NCI-H510A (cell line): Measurements from ENCODE around the gene PIP5K1A.
A peak's percentile ranks its signal among the peaks of the same experiment; 100 is the strongest.
"Not testable (repeated sequence)": the region's sequence is repeated elsewhere in the genome, so short reads cannot be mapped to it uniquely, and the experiment has no call there.

Experiments
- DNase-seq: peaks from one replicate; lab custom pipeline; 2025; lab: John Stamatoyannopoulos, UW

PIP5K1A gene

GRCh38 chr1:151254217-151255213 lies 56.2 kb downstream of the PIP5K1A start, which contains the start of gene PSMD4:
Gene PSMD4, plus strand, starts transcription at chr1:151254734. Its CDS starts 49 bp downstream, at chr1:151254783.
- peak; percentile 93 for DNase-seq

- DNase-seq = no peak
These were observed 57.0 kb downstream of the PIP5K1A start for GRCh38 chr1:151255381-151255780.

GRCh38 chr1:151259351-151259750 lies 61.0 kb downstream of the PIP5K1A start:
- no peak for DNase-seq

- DNase-seq = no peak
These were observed 67.3 kb downstream of the PIP5K1A start for GRCh38 chr1:151265446-151266236.

GRCh38 chr1:151266315-151266714 lies 68.0 kb downstream of the PIP5K1A start:
- no peak for DNase-seq

GRCh38 chr1:151266821-151267220 lies 68.5 kb downstream of the PIP5K1A start:
- no peak for DNase-seq

- DNase-seq = no peak
These were observed 69.4 kb downstream of the PIP5K1A start for GRCh38 chr1:151267760-151268159.

- no peak for DNase-seq
These were observed 75.6 kb downstream of the PIP5K1A start for GRCh38 chr1:151273924-151274466.

- not testable (repeated sequence) for DNase-seq
These were observed 77.0 kb downstream of the PIP5K1A start for GRCh38 chr1:151275341-151275740.

GRCh38 chr1:151277249-151277648 lies 78.9 kb downstream of the PIP5K1A start:
- DNase-seq = no peak

- DNase-seq = peak; percentile 96
These were observed 83.0 kb downstream of the PIP5K1A start for GRCh38 chr1:151281225-151281968.

- DNase-seq = peak; percentile 99
These were observed 83.9 kb downstream of the PIP5K1A start, which contains the start of gene ZNF687 for GRCh38 chr1:151281969-151282882. Gene ZNF687, plus strand, starts transcription at chr1:151282299. Its CDS starts 3,993 bp downstream, at chr1:151286292.

- DNase-seq = peak; percentile 21
These were observed 84.8 kb downstream of the PIP5K1A start for GRCh38 chr1:151282883-151283725.

GRCh38 chr1:151284013-151284577 lies 85.7 kb downstream of the PIP5K1A start:
- no peak for DNase-seq

- DNase-seq = no peak
These were observed 88.4 kb downstream of the PIP5K1A start for GRCh38 chr1:151286619-151287340.

GRCh38 chr1:151287341-151287699 lies 89.0 kb downstream of the PIP5K1A start:
- no peak for DNase-seq

GRCh38 chr1:151287767-151288500 lies 89.6 kb downstream of the PIP5K1A start:
- no peak for DNase-seq

- no peak for DNase-seq
These were observed 90.2 kb downstream of the PIP5K1A start for GRCh38 chr1:151288502-151288901.
